Nephron progenitor cell (in vitro differentiated cells): Measurements from ENCODE around the gene INHBE.

Experiments
- DNase-seq: peaks from one replicate; pipeline ENCODE4 v3.0.0; 2021
- H3K27ac Mint-ChIP-seq: 2 replicates; pipeline ENCODE4 v1.8.0; 2021; ENCODE audit warnings: mild to moderate bottlenecking, moderate library complexity, mixed read lengths
- H3K27me3 Mint-ChIP-seq: 2 replicates; pipeline ENCODE4 v1.8.0; 2021; ENCODE audit warnings: mild to moderate bottlenecking, low read depth, mixed read lengths; ENCODE audit not compliant: poor library complexity
- H3K36me3 Mint-ChIP-seq: 2 replicates; pipeline ENCODE4 v1.8.0; 2021; ENCODE audit warnings: low read depth, mixed read lengths
- H3K4me1 Mint-ChIP-seq: 2 replicates; pipeline ENCODE4 v1.8.0; 2021; ENCODE audit warnings: mixed read lengths
- H3K4me3 Mint-ChIP-seq: 2 replicates; pipeline ENCODE4 v1.8.0; 2021; ENCODE audit warnings: mild to moderate bottlenecking, moderate library complexity, mixed read lengths
- H3K9me3 Mint-ChIP-seq: 2 replicates; pipeline ENCODE4 v1.8.0; 2021; ENCODE audit warnings: mild to moderate bottlenecking, moderate library complexity, mixed read lengths
- TF ChIP-seq, protein P1 (sequence below): fragments of 200-600 bp; sonication (generic); IDR thresholded peaks from 2 replicates; pipeline ENCODE4 v1.5.0; 2021; ENCODE audit warnings: antibody characterized with exemption

INHBE gene

DNA sequence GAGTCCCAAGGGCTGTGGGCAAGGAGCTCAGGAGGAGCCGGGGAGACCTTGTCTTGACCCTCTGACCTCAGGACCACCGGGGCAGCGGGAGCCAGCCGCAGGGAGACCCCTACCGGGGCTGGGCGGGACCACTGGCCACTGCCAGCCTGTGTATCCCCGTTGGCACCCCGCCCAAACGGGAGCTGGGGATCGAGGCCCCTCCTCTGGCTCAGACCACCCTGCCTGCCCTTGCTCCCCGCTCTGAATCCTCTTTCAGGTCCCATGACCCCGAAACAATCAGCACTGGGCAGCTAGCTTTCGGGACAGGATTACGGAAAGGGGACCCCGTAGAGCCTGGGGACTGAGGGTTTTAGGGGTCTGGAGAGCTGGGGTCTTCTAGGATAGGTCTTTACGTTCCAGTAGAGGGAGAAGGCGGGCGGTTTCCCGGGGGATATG lies 5.8 kb downstream of the INHBE start:
- no peak overlapping the region for H3K27ac Mint-ChIP-seq

DNA sequence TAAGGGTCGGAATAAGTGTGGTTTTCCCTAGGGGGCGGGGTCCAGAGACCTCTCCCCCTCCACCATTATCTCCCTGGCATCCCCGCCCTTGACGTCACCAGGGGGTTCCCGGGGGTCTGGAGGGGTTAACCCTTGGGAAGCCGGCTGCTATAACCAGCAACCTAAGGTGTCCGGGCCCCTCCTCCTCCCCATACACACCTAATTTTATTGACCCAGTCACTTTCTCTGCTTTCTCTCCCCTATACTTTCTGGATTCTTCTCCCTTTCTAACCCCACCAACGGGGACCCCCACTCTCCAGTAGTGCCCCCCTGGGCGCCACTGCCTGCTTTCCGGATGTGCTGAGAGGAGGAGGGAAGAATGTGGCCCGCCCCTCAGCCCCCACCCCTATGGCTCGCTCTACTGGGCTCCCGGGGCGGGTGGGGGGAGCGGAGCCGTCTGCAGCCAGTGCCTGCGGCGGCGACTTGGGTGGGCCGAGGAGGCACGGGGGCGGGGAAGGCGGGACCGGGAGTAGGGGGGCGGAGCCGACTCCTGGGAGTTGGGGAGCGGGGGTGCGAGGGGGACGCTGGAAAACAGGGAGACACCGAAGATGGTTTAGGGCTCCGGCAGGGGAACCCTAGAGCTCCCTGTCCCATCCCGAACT lies 6.3 kb downstream of the INHBE start:
- H3K27ac Mint-ChIP-seq, result no peak overlapping the region
- peaks cover 54% of the 10 kb centered on the region for H3K4me1 Mint-ChIP-seq
- H3K36me3 Mint-ChIP-seq, result no peaks in the 10 kb centered on the region
- DNase-seq, result peak; percentile 81
- peak overlapping the region; percentile 75 for H3K4me3 Mint-ChIP-seq
- TF ChIP-seq, protein P1, sequence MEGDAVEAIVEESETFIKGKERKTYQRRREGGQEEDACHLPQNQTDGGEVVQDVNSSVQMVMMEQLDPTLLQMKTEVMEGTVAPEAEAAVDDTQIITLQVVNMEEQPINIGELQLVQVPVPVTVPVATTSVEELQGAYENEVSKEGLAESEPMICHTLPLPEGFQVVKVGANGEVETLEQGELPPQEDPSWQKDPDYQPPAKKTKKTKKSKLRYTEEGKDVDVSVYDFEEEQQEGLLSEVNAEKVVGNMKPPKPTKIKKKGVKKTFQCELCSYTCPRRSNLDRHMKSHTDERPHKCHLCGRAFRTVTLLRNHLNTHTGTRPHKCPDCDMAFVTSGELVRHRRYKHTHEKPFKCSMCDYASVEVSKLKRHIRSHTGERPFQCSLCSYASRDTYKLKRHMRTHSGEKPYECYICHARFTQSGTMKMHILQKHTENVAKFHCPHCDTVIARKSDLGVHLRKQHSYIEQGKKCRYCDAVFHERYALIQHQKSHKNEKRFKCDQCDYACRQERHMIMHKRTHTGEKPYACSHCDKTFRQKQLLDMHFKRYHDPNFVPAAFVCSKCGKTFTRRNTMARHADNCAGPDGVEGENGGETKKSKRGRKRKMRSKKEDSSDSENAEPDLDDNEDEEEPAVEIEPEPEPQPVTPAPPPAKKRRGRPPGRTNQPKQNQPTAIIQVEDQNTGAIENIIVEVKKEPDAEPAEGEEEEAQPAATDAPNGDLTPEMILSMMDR, result no peak
- no peaks in the 10 kb centered on the region for H3K9me3 Mint-ChIP-seq
- H3K27me3 Mint-ChIP-seq, result peaks cover 54% of the 10 kb centered on the region

More for the DNA sequence above, 5.8 kb downstream of the INHBE start:
- TF ChIP-seq, protein P1, result peak; percentile 27
- DNase-seq, result peak; percentile 71
- Mint-ChIP-seq H3K36me3 (no peaks in the 10 kb centered on the region), H3K27me3 (peaks cover 53% of the 10 kb centered on the region), H3K9me3 (no peaks in the 10 kb centered on the region), H3K4me1 (peaks cover 59% of the 10 kb centered on the region), H3K4me3 (peak overlapping the region; percentile 75)

DNA sequence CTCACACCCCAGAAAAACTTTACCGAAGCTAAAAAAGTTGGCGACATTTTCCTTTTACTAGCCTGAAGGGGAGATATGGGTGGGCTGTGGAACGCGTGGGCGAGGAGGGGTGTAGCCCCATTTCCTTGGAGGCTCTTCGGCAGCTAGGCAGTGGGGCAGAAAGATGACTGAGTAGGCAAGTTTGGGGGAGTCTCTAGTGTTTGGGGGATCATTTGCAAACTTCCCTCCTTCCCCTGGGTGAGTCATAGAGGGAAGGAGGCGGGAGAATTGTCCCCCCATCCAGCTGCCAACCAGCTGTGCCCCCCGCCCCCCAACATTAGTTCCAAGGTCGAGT lies 6.8 kb downstream of the INHBE start:
- peaks cover 49% of the 10 kb centered on the region for H3K4me1 Mint-ChIP-seq
- no peaks in the 10 kb centered on the region for H3K9me3 Mint-ChIP-seq
- H3K4me3 Mint-ChIP-seq, result peak overlapping the region; percentile 75
- no peaks in the 10 kb centered on the region for H3K36me3 Mint-ChIP-seq
- H3K27me3 Mint-ChIP-seq, result peaks cover 54% of the 10 kb centered on the region
- H3K27ac Mint-ChIP-seq, result no peak overlapping the region
- TF ChIP-seq, protein P1, result no peak
- no peak for DNase-seq

DNA sequence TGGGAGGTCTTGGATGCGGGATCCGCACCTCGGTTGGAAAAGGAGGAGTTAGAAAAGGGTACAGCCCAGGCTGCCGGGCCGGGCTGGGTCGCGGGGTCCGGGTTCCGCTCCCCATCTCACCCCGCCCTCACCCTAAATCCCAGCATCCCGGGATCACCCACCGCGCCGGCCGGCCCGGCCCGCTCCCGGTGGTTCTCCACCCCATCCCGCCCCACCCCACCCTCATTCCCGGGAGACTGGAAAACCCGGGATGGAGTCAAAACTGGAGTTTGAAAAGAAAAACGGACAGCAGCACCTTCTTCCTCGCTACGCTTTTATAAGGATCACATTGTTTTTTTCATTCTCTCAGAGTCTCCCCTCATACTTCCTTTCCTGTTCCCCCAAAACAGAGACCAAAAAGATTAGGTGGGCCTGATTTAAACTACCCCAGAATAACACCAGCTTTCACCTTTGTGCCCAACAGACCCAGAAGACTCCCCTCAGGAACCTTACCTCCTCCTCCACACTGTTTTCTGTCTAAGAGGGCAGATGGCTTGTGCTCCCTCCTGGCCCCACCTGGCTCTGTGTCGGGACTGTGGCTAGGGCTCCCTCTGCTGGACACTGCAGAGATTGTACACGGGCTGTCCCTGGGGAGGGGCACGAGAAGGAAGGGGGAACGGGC lies 7.3 kb downstream of the INHBE start:
- peak; percentile 90 for DNase-seq
- H3K4me3 Mint-ChIP-seq, result peak overlapping the region; percentile 79
- TF ChIP-seq, protein P1, result peak; percentile 82
- peaks cover 54% of the 10 kb centered on the region for H3K27me3 Mint-ChIP-seq
- no peaks in the 10 kb centered on the region for H3K36me3 Mint-ChIP-seq
- H3K4me1 Mint-ChIP-seq, result peaks cover 46% of the 10 kb centered on the region
- H3K9me3 Mint-ChIP-seq, result no peaks in the 10 kb centered on the region
- H3K27ac Mint-ChIP-seq, result peak overlapping the region; percentile 41

DNA sequence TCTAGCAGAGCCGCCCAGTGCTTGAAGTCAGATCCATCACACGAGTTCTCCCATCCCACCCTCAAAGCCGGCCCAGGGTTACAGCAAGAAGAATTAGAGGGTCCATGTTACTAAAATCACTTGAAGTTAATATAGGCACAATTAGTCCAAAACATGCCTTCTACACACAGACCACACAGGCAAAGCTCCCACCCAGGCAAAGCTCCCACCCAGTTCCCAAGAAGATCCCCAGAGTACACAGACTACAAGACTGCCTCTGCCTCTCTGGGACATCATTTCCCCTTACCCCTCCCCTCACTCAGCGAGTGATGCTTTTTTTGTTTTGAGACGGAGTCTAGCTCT lies 7.8 kb downstream of the INHBE start:
- no peaks in the 10 kb centered on the region for H3K36me3 Mint-ChIP-seq
- H3K9me3 Mint-ChIP-seq, result no peaks in the 10 kb centered on the region
- DNase-seq, result no peak
- H3K27me3 Mint-ChIP-seq, result peaks cover 57% of the 10 kb centered on the region
- H3K4me1 Mint-ChIP-seq, result peaks cover 46% of the 10 kb centered on the region
- TF ChIP-seq, protein P1, result no peak
- H3K27ac Mint-ChIP-seq, result no peak overlapping the region
- H3K4me3 Mint-ChIP-seq, result no peak overlapping the region

DNA sequence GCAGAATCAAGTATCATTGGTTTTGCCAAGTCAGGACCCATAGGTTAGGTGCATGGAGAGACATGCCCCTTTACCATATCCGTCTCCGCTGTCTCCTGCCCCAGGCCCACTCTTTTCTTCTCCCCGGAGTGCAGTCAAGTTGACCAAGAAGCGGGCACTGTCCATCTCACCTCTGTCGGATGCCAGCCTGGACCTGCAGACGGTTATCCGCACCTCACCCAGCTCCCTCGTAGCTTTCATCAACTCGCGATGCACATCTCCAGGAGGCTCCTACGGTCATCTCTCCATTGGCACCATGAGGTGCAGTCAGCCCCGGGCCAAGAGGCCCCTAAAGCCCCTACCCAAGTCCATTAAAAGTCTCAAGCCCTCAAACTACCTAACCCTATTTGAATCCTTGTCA lies 9.5 kb downstream of the INHBE start:
- Mint-ChIP-seq H3K4me1 (peaks cover 31% of the 10 kb centered on the region), H3K9me3 (no peaks in the 10 kb centered on the region), H3K27me3 (peaks cover 68% of the 10 kb centered on the region), H3K27ac (no peak overlapping the region), H3K36me3 (no peaks in the 10 kb centered on the region), H3K4me3 (no peak overlapping the region)
- TF ChIP-seq, protein P1, result no peak
- no peak for DNase-seq
